Calu3 (cell line): Measurements from ENCODE around the gene CD200R1. TPM values are rescaled to one million over a fixed set of nuclear protein-coding genes. Genes with fewer than 3 reads are reported as not detected.
A peak's percentile ranks its signal among the peaks of the same experiment; 100 is the strongest.

Source experiments
- BruUV-seq: library from RNA; stranded (reverse); fragments of 400-500 nt; replicated peaks from 2 replicates; lab custom pipeline; 2021; lab: Mats Ljungman, UMichigan
- CTCF ChIA-PET: fragments of 300-600 bp; sonication (Branson Sonifier 250); formaldehyde crosslinking; loops from one replicate; lab custom pipeline; 2022; ENCODE audit warnings: antibody characterized with exemption; lab: Charles Lee
- DNase-seq: peaks from one replicate; pipeline ENCODE4 v3.0.0; 2022
- H3K27ac Mint-ChIP-seq: one replicate; pipeline ENCODE4 v1.8.0; 2022; ENCODE audit warnings: mixed read lengths; ENCODE audit not compliant: unreplicated experiment
- H3K27me3 Mint-ChIP-seq: one replicate; pipeline ENCODE4 v1.8.0; 2022; ENCODE audit warnings: mixed read lengths; ENCODE audit not compliant: unreplicated experiment
- H3K36me3 Mint-ChIP-seq: one replicate; pipeline ENCODE4 v1.8.0; 2022; ENCODE audit warnings: mild to moderate bottlenecking, moderate library complexity, mixed read lengths; ENCODE audit not compliant: insufficient read depth, unreplicated experiment
- H3K4me1 Mint-ChIP-seq: one replicate; pipeline ENCODE4 v1.8.0; 2022; ENCODE audit warnings: mild to moderate bottlenecking, low read depth, mixed read lengths; ENCODE audit not compliant: unreplicated experiment
- H3K4me3 Mint-ChIP-seq: one replicate; pipeline ENCODE4 v1.8.0; 2022; ENCODE audit warnings: mild to moderate bottlenecking, low read depth, moderate library complexity, mixed read lengths; ENCODE audit not compliant: unreplicated experiment
- H3K9me3 Mint-ChIP-seq: one replicate; pipeline ENCODE4 v1.8.0; 2022; ENCODE audit warnings: low read depth, mixed read lengths; ENCODE audit not compliant: unreplicated experiment
- CTCF ChIP-seq: fragments of 200-600 bp; IDR thresholded peaks from one replicate; pipeline ENCODE4 v1.8.0; 2022; ENCODE audit warnings: antibody characterized with exemption; ENCODE audit not compliant: unreplicated experiment
- intact Hi-C: fragments of 100-400 bp; cut with micrococcal nuclease; formaldehyde crosslinking; loops from one replicate; pipeline ENCODE4 v1.10.0; 2022; ENCODE audit not compliant: unreplicated experiment
- total RNA-seq: library from RNA; stranded (reverse); gene quantifications from 2 replicates; pipeline ENCODE4 v1.2.3, GENCODE V29; 2022

Gene CD200R1
- total RNA-seq, 1 experiment from 2014 or later = not detected

- TSS peak; percentile 89 for BruUV-seq
- TF ChIP-seq CTCF = no peak
- Mint-ChIP-seq H3K27me3 (peaks cover 13% of the 10 kb centered on the region), H3K9me3 (no peaks in the 10 kb centered on the region), H3K27ac (peak within 1 kb of the TSS; percentile 90), H3K4me1 (peaks cover 16% of the 10 kb centered on the region), H3K4me3 (peak within 1 kb of the TSS; percentile 86), H3K36me3 (peaks cover 16% of the 10 kb centered on the region)
- intact Hi-C loops = no loop called here
- DNase-seq = peak; percentile 87
- CTCF ChIA-PET = no interaction called here
Measured at GRCh38 chr3:112990672-112991602, 16.0 kb upstream of the CD200R1 start, which contains the start of gene GTPBP8. GTPBP8 (plus strand) TSS chr3:112990984; CDS start chr3:112991000, 16 bp downstream.

GRCh38 chr3:112987710-112988334, 12.9 kb upstream of the CD200R1 start:
- no TSS peak for BruUV-seq
- peaks cover 7% of the 10 kb centered on the region for H3K4me1 Mint-ChIP-seq
- H3K27me3 Mint-ChIP-seq = peaks cover 13% of the 10 kb centered on the region
- H3K9me3 Mint-ChIP-seq = no peaks in the 10 kb centered on the region
- H3K27ac Mint-ChIP-seq = no peak overlapping the region
- TF ChIP-seq CTCF = no peak
- DNase-seq = no peak
- intact Hi-C loops = no loop called here
- H3K36me3 Mint-ChIP-seq = peaks cover 16% of the 10 kb centered on the region
- CTCF ChIA-PET = no interaction called here
- H3K4me3 Mint-ChIP-seq = no peak overlapping the region

- H3K9me3 Mint-ChIP-seq = no peaks in the 10 kb centered on the region
- TF ChIP-seq CTCF = no peak
- BruUV-seq = no TSS peak
- intact Hi-C loops = no loop called here
- H3K27ac Mint-ChIP-seq = no peak overlapping the region
- peaks cover 1% of the 10 kb centered on the region for H3K4me1 Mint-ChIP-seq
- no peak overlapping the region for H3K4me3 Mint-ChIP-seq
- no peaks in the 10 kb centered on the region for H3K36me3 Mint-ChIP-seq
- no peak for DNase-seq
- peaks cover 13% of the 10 kb centered on the region for H3K27me3 Mint-ChIP-seq
- CTCF ChIA-PET = no interaction called here
Measured at GRCh38 chr3:112984485-112984884, 9.6 kb upstream of the CD200R1 start.

- BruUV-seq = no TSS peak
- H3K9me3 Mint-ChIP-seq = no peaks in the 10 kb centered on the region
- no peak overlapping the region for H3K4me3 Mint-ChIP-seq
- no peak overlapping the region for H3K27ac Mint-ChIP-seq
- H3K36me3 Mint-ChIP-seq = no peaks in the 10 kb centered on the region
- no peak for TF ChIP-seq CTCF
- no peak for DNase-seq
- CTCF ChIA-PET = no interaction called here
- intact Hi-C loops = no loop called here
- peaks cover 13% of the 10 kb centered on the region for H3K27me3 Mint-ChIP-seq
- no peaks in the 10 kb centered on the region for H3K4me1 Mint-ChIP-seq
Measured at GRCh38 chr3:112982710-112983109, 7.8 kb upstream of the CD200R1 start.
